AG04449 (cell line): ENCODE measurements around the gene RPS6KA5.

Experiments used
- CTCF ChIA-PET: fragments of 350-600 bp; formaldehyde crosslinking; extraction: SDS; loops from one replicate; lab custom pipeline; 2021; ENCODE audit warnings: antibody characterized with exemption; lab: Yijun Ruan, JAX
- POLR2A ChIA-PET: fragments of 400-600, 350-600 bp; formaldehyde crosslinking; extraction: SDS; loops from one replicate; lab custom pipeline; 2020; ENCODE audit warnings: antibody characterized with exemption, inconsistent platforms; lab: Yijun Ruan, JAX
- DNase-seq: peaks from one replicate; pipeline ENCODE4 v3.0.0-alpha.2; 2010; ENCODE audit warnings: low read depth, low spot score
- H3K4me3 ChIP-seq: 2 replicates; pipeline ENCODE4 v1.5.1; 2011; ENCODE audit warnings: low read depth, mild to moderate bottlenecking, control low read depth, low read length
- CTCF ChIP-seq: IDR thresholded peaks from one replicate; pipeline ENCODE4 v1.5.1; 2011; ENCODE audit warnings: mild to moderate bottlenecking, moderate library complexity, low read length, control low read depth, inconsistent platforms; ENCODE audit not compliant: insufficient read depth; ENCODE audit errors: missing control alignments

Gene RPS6KA5

GRCh38 chr14:91075553-91075952, 15.1 kb upstream of the RPS6KA5 start:
- no peak for DNase-seq
- POLR2A ChIA-PET, result no interaction called here
- H3K4me3 ChIP-seq, result no peak overlapping the region
- CTCF ChIA-PET, result no interaction called here
- no peak for TF ChIP-seq CTCF

GRCh38 chr14:91070572-91070971, 10.1 kb upstream of the RPS6KA5 start:
- no peak for TF ChIP-seq CTCF
- DNase-seq, result no peak
- CTCF ChIA-PET, result no interaction called here
- no peak overlapping the region for H3K4me3 ChIP-seq
- POLR2A ChIA-PET, result no interaction called here

GRCh38 chr14:91068642-91069041, 8.2 kb upstream of the RPS6KA5 start:
- no peak for TF ChIP-seq CTCF
- no peak overlapping the region for H3K4me3 ChIP-seq
- ChIA-PET POLR2A (no interaction called here), CTCF (no interaction called here)
- no peak for DNase-seq

- ChIA-PET CTCF (no interaction called here), POLR2A (no interaction called here)
- DNase-seq, result no peak
- TF ChIP-seq CTCF, result no peak
- H3K4me3 ChIP-seq, result no peak overlapping the region
Observed at GRCh38 chr14:91067186-91067585, 6.7 kb upstream of the RPS6KA5 start.

GRCh38 chr14:91065266-91065665, 4.8 kb upstream of the RPS6KA5 start:
- CTCF ChIA-PET, result interaction anchor here (1.3 kb wide), 1 partner anchor 111 kb away, joined by 3 read pairs; no protein-coding TSS in a partner anchor
- POLR2A ChIA-PET, result no interaction called here

GRCh38 chr14:91063119-91063518, 2.7 kb upstream of the RPS6KA5 start:
- ChIA-PET CTCF (interaction anchor here (1.3 kb wide), 1 partner anchor 114 kb away, joined by 4 read pairs; no protein-coding TSS in a partner anchor), POLR2A (interaction anchor here (0.7 kb wide), 1 partner anchor 59 kb away, joined by 4 read pairs; no protein-coding TSS in a partner anchor)
- DNase-seq, result no peak
- no peak overlapping the region for H3K4me3 ChIP-seq
- no peak for TF ChIP-seq CTCF

More at GRCh38 chr14:91065266-91065665, 4.8 kb upstream of the RPS6KA5 start:
- H3K4me3 ChIP-seq, result no peak overlapping the region
- DNase-seq, result no peak
- TF ChIP-seq CTCF, result no peak
